ENCODE results near the gene UTP14C.
"Not testable (repeated sequence)": the region's sequence is repeated elsewhere in the genome, so short reads cannot be mapped to it uniquely, and the experiment has no call there.

UTP14C gene, protein sequence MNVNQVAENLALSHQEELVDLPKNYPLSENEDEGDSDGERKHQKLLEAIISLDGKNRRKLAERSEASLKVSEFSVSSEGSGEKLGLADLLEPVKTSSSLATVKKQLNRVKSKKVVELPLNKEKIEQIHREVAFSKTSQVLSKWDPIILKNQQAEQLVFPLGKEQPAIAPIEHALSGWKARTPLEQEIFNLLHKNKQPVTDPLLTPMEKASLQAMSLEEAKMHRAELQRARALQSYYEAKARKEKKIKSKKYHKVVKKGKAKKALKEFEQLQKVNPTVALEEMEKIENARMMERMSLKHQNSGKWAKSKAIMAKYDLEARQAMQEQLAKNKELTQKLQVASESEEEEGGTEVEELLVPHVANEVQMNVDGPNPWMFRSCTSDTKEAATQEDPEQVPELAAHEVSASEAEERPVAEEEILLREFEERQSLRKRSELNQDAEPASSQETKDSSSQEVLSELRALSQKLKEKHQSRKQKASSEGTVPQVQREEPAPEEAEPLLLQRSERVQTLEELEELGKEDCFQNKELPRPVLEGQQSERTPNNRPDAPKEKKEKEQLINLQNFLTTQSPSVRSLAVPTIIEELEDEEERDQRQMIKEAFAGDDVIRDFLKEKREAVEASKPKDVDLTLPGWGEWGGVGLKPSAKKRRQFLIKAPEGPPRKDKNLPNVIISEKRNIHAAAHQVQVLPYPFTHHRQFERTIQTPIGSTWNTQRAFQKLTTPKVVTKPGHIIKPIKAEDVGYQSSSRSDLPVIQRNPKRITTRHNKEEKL

DNA sequence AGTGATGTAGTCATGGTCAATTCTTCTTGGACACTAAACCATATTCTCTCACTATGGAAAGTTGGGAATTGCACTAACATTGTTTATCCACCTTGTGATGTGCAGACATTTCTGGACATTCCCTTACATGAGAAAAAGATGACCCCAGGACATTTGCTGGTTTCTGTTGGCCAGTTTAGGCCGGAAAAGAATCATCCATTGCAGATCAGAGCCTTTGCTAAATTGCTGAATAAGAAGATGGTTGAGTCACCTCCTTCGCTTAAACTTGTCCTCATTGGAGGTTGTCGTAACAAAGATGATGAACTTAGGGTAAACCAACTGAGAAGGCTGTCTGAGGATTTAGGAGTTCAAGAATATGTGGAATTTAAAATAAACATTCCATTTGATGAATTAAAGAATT lies at the start of gene UTP14C:
TSS of gene UTP14C (plus strand) at position 211 of the 400 bp plus-strand sequence. CDS start 4,114 bp downstream, outside the sequence.
- no peak for DNase-seq

DNA sequence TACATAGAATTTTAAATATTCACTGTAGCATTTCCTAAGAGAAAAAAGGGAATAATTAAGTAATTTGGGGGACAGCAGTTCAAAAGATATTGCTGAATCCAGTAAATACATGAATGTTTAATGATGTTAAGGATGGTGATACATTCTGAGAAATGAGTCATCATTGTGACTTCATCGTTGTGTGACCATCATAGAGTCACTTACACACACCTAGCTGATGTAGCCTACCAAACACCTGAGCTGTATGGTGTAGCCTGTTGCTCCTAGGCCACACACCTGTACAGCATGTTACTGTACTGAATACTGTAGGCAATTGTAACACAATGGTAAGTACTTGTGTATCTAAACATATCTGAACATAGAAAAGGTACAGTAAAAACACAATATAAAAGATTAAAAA lies 48.1 kb upstream of the UTP14C start:
- no peak for DNase-seq

DNA sequence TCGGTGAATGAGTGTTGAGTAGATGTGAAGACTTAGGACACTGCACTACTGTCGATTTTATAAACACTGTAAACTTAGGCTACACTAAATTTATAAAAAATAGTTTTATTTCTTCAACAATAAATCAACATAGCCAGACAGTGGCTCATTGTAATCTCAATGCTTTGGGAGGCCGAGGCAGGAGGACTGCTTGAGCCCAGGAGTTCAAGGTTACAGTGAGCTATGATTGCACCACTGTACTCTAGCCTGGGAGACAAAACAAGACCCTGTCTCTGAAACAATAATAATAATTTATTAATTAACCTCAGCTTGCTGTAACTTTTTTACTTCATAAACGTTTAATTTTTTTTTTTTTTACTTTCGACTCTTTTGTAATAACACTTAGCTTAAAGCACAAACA lies 47.6 kb upstream of the UTP14C start:
- no peak for DNase-seq

DNA sequence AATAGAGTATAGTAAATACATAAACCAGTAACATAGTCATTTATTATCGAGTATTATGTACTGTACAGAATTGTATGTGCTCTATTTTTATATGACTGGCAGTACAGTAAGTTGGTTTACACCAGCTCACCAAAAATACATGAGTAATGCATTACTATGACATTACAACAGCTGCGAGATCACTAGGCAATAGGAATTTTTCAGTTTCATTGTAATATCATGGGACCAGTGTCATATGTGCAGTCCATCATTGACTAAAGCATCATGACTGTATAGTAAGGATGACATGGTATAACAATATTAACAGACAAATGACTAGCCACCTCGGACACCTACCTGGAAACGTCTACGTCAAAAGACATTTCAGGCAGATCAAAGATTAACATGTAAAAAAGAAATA lies 46.9 kb upstream of the UTP14C start:
- no peak for DNase-seq

DNA sequence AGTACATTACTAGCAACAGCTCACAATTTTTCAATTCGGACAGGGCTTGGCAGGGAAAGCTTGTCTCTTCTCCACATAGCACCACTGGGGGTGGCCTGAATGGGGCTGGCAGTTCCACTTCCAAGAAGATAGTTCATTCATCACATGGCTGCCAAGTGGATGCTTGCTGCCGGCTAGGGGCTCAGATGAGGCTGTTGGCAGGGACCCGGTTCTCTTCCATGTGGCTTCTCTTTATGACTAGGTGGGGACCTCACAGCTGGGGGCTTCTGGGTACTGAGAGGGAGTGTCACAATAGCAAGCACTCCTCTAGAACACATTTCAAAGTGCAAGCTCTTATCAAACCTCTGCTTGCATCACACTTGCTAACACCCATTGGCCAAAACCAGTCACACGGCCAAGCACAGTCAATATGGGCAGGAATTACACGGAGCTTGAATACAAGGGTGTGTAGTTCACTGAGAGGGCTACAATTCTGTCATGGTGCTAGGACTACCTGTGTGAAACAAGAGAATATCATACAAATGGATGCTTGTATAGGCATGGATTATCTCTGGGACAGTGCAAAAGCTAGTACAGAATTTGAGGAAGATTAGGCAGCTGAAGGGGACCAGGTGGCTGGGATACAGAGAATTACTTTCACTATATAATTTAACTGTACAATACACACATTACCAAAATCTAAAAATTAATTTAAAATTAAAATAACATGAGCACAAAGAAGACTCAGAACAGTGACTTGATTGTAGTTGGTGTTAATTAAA lies 45.5 kb upstream of the UTP14C start:
- DNase-seq: no peak

DNA sequence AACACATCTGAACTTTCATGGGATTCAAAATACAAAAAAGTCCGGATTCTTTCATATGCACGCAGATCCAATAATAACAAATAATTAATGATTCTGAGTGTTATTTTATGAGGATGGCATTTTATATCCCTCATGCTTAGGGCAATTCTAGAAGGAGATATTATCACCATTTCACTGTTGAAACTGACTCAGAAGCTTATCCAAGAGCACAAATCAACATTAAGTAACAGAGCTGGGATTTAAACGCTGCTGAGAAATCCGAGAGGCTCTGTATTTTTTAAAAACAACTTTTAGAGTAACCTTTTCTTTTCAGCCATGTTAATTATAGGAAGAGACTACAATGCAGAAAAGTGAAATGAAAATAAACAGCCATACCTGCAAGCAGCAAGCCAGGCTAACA lies 43.6 kb upstream of the UTP14C start:
- DNase-seq: no peak

DNA sequence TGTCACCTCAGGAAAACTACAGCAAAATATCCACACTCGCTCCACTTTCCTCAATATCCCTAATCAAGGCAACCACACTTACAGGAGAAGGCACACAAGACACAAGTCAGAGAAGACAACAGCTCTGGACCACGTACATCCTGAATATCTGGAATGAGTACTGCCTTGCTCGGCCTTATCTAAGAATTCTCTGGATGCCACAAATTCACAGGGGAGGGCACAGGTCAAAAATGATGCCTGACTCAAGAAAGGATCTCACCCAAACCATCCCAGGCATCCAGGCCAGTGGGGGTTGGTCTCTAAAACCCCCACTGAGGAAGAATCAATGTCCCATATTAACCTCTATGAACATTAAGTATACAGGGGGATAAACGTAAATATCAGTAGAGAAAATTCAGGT lies 43.1 kb upstream of the UTP14C start:
- DNase-seq: no peak

DNA sequence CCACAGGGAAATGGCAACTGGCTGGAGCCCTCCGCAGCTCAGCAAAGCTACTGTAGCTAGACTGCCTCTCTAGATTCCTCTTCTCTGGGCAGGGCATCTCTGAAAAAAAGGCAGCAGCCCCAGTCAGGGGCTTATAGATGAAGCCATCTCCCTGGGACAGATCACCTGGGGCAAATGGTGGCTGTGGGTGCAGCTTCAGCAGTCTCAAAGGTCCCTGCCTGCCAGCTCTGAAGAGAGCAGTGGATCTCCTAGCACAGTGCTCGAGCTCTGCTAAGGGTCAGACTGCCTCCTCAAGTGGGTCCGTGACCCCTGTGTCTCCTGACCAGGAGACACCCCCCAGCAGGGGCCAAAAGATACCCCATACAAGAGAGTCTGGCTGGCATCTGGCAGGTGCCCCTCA lies 41.2 kb upstream of the UTP14C start:
- DNase-seq: not testable (repeated sequence)

DNA sequence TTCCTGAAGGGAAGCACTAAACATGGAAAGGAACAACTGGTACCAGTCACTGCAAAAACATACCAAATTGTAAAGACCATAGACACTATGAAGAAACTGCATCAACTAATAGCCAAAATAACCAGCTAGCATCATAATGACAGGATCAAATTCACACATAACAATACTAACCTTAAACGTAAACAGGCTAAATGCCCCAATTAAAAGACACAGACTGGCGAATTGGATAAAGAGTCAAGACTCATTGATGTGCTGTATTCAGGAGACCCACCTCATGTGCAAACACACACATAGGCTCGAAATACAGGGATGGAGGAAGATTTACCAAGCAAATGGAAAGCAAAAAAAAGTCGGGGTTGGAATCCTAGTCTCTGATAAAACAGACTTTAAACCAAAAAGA lies 39.6 kb upstream of the UTP14C start:
- DNase-seq: not testable (repeated sequence)

DNA sequence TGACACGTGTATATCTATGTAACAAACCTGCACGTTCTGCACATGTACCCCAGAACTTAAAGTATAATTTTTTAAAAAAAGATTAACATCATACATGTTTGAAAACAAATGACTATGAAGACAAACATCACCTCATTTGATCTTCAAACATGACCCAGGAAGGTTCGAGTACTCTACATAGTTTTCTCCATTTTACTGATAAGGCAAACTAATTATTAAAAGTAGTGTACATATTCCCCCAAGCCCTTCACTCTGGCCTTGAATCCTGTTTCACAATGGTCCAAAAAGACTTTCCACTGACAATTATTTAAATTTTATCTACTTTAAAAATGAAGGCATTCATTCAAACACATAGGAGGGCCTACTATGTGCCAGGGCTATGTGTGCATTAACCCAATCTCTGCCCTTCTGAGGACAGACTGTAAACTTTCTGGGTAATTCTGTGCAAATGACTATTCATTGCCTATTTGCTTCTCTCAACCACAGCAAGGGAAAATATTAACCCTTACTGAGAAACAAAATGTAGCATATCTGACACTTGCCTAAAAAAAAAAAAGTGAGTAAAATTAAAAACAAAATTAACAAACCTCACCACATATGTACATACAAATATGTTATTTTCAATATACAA lies 35.4 kb upstream of the UTP14C start:
- DNase-seq: no peak

DNA sequence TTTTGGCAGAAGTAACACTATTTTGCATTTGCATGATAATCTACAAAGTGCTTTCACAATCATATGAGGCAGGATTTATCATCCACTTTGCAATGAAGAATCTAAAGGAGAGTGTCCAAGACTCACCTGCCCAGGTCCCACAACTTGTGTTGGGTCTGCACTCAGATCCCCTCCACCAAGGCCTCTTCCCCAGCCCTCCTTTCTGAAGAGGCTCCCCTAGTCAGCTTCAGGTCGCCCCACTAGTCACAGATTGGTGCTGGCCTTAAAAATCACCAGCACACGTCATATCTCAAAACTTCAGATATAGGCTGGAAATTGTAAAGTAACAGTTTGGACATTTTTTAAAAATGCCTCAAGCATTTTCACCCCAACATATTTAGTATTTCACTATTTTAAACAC lies 30.8 kb upstream of the UTP14C start:
- no peak for DNase-seq

DNA sequence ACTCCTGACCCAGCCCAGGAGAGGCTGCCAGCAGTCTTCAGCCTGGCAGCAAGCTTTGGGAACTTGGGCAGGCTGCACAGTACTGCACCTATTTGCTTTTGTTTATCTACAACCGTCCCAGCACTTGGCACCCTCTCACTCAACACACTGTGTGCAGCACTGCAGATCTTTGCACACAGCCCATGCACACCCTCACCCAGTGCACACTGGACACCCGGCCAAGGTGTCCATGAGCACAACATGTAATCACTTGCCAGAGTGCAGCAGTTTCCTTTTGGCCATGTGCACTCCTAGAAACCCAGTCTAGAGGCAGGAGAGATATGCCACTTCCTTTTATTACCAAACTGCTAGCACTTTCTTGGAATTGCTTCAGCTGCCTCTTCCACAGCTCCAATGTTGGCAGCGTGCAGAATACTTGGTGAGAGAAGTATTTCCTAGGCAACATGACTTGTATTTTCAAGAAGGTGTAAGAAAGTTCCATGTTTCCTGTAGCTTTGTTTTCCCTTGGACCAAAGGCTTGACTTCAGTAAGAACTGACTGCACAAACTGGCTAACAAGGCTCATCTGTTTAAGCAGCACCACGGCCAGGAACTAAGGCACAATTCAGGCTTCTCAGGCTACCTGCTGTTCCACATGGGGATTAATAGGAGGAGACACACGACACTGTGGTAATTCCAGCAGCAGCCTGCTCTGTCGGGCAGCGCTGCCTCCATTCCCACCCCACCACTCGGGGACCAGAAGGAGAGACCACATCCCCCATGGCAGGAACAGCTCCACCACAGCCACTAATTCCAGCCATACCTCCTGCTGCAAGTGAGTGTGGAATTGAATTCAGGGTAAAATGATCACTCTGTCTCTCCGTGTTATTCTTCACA lies 28.6 kb upstream of the UTP14C start:
- no peak for DNase-seq

DNA sequence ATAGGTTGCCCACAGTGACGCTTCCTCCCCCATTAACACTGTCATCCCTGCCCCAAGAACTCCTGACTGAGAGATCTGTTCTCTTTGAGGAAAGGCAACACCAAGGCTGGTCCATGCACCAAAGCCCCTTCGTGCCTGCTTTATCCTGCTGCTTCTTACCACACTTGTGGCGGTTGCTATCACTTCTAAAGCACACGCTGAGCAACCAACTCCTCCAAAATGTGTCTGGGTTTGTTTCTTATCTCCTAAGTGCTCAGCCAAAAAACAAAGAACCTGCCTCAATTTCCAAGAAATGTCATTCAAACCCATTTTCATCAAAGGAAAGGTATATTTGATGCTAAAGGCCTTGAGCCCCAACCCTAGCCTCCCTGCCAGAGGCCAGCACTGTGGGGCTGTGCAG lies 27.9 kb upstream of the UTP14C start:
- DNase-seq: no peak

DNA sequence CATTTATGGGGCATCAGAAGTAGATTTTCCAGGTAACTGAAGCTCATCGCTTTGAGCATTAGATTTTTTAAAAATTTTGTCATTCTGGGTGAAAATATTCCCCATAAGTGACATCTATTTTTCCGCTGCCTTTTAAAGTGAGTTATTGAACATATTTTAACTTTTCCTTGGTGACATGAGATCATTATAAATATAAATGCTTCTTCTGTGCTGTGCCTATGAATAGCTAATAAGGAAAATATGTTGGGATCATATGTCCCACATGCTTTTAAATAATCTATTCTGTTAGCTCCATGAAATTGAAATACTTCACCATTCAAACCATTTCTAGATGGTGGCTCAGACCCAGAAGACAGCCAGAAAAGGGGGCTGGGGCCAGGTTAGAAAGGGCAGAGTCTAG lies 27.3 kb upstream of the UTP14C start:
- no peak for DNase-seq

DNA sequence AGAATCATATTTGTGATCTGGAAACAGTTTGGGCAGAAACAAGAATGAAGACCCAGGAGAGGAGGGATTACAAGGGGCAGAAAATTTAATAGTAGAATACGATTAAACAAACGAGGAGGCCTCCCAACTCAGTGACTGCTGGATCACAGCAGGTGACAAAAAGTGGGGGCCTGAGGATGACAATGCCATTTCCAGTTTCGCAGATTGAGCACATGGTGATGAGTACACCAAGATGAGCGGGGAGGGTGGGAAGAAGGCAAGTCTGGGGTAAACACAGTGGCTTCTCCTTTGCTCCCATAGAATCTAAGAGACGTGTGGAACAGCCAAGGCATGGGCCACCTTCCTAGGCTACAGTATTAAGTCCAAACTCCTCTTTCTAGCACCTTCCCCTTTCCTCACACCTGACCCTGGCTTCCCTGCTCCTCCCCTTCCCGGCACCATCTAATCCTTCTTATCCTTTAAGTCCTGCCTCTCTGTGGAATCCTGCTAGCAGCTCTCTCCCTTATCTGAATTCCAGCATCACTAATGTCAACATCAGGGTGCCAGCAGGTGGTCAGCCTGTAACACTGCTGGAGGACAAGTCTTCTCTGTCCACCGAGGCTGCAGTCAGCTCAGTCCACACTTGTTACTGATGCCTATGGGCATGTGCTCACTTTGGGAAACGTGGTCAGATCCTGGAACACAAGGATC lies 26.7 kb upstream of the UTP14C start:
- no peak for DNase-seq

DNA sequence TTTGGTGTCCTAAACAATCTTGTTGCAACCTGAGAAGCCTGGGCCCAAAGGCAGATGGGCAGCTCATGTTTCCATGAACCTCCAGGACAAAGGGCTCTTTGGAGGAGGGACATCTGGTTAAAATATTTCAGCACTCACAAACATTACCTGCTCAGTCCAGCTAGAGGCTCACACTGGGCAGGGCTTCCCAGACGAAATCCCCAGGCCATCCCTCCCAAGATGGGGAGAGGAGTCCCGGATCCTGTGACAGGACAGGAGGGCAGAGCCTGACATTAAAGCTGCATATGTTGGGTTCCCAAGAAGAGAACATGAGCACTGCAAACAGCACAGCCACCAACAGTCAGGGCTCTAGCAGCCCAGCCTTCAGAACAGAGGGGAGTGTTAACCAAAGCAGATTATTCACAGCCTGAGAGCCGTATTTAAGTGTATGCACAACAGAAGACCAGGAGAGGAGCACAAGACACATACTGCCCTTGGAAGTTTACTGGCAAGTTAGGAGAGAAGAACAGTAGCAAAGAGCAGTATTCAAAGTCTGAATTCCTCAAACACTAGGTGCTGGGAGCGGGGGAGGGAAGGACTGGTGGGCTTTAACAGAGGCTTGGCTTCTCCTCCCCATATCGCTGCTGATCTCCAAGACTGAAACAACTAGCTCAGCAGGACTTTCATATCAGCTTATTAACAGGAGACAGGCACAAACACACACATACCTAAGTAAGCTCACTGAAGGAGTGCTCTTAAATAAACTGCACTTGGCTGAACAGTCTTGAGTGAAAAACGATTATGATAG lies 25.6 kb upstream of the UTP14C start:
- DNase-seq: no peak

DNA sequence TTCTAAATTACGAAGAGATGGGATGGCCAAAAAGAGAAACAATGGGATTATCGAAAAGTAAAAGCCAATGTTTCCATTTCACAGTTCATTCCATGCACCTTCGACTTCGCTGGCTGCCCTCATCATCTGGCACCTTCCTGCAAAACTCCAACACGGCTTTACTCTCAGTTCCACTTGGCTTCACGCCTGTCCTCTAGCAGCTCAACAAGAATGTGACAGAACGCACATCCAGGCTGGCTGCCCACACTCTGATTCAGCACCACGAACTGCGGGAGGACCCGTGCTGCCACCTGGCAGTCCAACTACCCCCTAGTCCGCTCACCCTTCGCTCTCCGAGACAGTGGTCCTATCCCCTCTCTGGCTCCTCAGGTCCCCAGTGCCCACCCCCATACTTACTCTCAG lies 25.0 kb upstream of the UTP14C start:
- no peak for DNase-seq

DNA sequence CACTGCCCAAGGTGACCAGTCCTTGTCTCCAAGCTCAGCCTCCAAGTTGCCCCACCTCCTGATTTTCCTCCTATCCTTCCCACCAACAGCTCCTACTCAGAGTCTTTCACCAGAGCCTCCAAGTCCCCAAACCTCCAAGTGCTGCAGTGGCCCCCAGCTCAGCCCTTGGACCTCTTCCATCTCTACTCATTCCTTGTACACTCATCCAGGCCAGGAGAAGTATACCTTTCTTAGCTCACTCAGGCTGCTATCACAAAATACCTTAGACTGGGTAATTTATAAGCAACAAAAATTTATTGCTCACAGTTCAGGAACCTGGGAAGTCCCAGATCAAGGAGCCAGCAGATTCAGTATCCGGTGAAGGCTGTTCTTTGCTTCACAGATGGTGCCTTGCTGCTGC lies 24.6 kb upstream of the UTP14C start:
- no peak for DNase-seq

DNA sequence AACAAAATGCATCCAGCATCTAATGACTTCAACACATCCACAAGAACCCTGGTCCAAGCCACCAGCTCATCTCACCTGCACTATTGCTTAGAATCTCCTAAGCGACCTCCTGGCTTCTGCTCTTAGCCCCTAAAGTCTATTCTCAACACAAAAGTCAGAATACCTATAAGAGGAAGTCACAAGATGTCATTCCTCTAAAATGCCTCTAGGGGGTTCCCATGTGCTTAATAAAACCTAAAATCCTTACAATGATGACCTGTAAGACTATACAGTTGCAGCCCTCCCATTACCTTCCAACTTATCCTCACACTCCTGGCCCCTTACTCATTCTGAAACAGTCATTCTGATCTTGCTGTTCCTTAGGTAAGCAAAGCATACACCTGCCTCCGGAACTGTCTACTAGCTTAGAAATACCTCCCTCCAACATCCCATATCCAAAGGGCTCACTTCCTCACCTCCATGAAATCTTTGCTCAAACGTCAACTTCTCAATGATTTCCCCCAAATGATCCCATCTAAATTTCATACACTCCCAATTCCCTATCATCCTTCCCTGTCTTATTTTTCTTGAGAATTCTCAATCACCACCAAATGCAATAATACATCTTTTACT lies 23.3 kb upstream of the UTP14C start:
- DNase-seq: no peak

DNA sequence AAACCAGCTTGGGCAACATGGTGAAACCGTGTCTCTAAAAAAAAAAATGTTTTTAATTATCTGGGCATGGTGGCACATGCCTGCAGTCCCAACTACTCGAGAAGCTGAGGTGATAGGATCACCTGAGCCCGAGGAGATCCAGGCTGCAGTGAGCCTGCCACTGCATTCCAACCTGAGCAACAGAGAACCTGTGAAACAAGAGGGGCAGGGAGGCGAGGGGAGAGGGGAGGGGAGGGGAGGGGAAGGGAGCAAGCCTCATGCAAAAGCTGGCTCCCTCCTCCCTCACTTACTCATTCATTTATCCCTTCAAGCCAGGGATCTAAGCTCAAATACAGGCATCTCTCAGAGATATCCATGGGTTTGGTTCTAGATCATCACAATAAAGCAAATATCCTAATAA lies 22.1 kb upstream of the UTP14C start:
- no peak for DNase-seq

All from CD4-positive, alpha-beta T cell treated with Interleukin-6 for 4 hours (primary cell).